ENCODE measurements around the gene MYLK. TPM values are rescaled to one million over a fixed set of nuclear protein-coding genes. Genes with fewer than 3 reads are reported as not detected.

The MYLK gene
- total and polyA plus RNA-seq, 10 of the 15 experiments (the other 5 are each of a cell fraction or from before 2014, with no cell fraction given), result 0.04 to 1.6 (median 0.42) TPM; not detected in 1

- TF ChIP-seq KLF5 (IDR thresholded peaks at IDR 0.05; ENCODE audit: partially characterized antibody), result no peak
- TF ChIP-seq ZNF687 (IDR thresholded peaks at IDR 0.05), result no peak
- TF ChIP-seq MYC (IDR thresholded peaks at IDR 0.05; ENCODE audit: insufficient read depth, insufficient read length, insufficient replicate concordance, low read length, severe bottlenecking), result no peak
Observed at GRCh38 chr3:123781571-123782275, 102.4 kb downstream of the MYLK start (continued).

GRCh38 chr3:123781138-123781537, 103.0 kb downstream of the MYLK start:
- TF ChIP-seq SKIL (IDR thresholded peaks at IDR 0.05; ENCODE audit: low read depth, poor library complexity, severe bottlenecking) (no peak), MYC (IDR thresholded peaks at IDR 0.05; ENCODE audit: insufficient read depth, insufficient read length, insufficient replicate concordance, low read length, severe bottlenecking) (no peak)
- FAIRE-seq (no peak), ATAC-seq (no peak), DNase-seq (ENCODE audit: low read depth, low spot score) (no peak)
- CTCF ChIA-PET, result no interaction called here
- POLR2A ChIA-PET, result no interaction called here
- Histone ChIP-seq H3K79me2 (ENCODE audit: control insufficient read depth, insufficient read depth, low read length) (no peaks in the 10 kb centered on the region), H4K20me1 (ENCODE audit: control insufficient read depth, insufficient read depth) (no peaks in the 10 kb centered on the region), H3K36me3 (ENCODE audit: control insufficient read depth in 2 of 2, insufficient read depth in 2 of 2, low read length in 1 of 2) (no peaks in the 10 kb centered on the region), H3K9ac (ENCODE audit: control insufficient read depth, insufficient read depth, low read length) (no peak overlapping the region), H3K4me3 (no peak overlapping the region), H3K27me3 (replicated peaks in 1 of 2; ENCODE audit: control insufficient read depth in 2 of 2, insufficient read depth in 2 of 2, low read length in 1 of 2) (no peaks in the 10 kb centered on the region; a peak in 1 of 4 replicates), H3K27ac (ENCODE audit: control insufficient read depth, insufficient read depth) (no peak overlapping the region), H3K4me1 (ENCODE audit: control insufficient read depth, insufficient read depth, low read length) (no peaks in the 10 kb centered on the region), H3K9me3 (replicated peaks; ENCODE audit: control insufficient read depth, insufficient read depth, low read length) (no peaks in the 10 kb centered on the region), H3K4me2 (ENCODE audit: control insufficient read depth, insufficient read depth) (no peak overlapping the region), H2AFZ (ENCODE audit: control insufficient read depth, low read depth, low read length) (no peak overlapping the region)
- no TSS peak for BruUV-seq (replicated peaks)
- SMC1A ChIA-PET (ENCODE audit: uncharacterized antibody, unreplicated experiment), result no interaction called here
- intact Hi-C loops (cut with micrococcal nuclease; ENCODE audit: unreplicated experiment) (no loop called here), in situ Hi-C loops (cut with MboI) (no loop called here)
- 11% methylated on average over 2 of the region's 2 CpGs for WGBS (ENCODE audit: insufficient coverage, insufficient replicate concordance, low lambda C conversion rate, missing lambda C conversion rate)
- RAD21 ChIA-PET (ENCODE audit: unreplicated experiment), result no interaction called here
